ENCODE measurements around the gene PRSS37. TPM values are rescaled to one million over a fixed set of nuclear protein-coding genes. Genes with fewer than 3 reads are reported as not detected.
"Not testable (repeated sequence)": the region's sequence is repeated elsewhere in the genome, so short reads cannot be mapped to it uniquely, and the experiment has no call there.

PRSS37 gene, protein sequence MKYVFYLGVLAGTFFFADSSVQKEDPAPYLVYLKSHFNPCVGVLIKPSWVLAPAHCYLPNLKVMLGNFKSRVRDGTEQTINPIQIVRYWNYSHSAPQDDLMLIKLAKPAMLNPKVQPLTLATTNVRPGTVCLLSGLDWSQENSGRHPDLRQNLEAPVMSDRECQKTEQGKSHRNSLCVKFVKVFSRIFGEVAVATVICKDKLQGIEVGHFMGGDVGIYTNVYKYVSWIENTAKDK
- 1 to 10 TPM in 1 of 5 donors, under 1 TPM in 4; 0.38 to 1.6 (median 0.50) TPM for polyA plus RNA-seq (ENCODE audit: insufficient read depth in 1 of 5, insufficient read length in 5 of 5, low replicate concordance in 1 of 5)
- long read RNA-seq, donor 1: 0 reads
- long read RNA-seq, donor 2: 0 reads
- long read RNA-seq, donor 3: 0 reads
- long read RNA-seq, donor 4: 0 reads
- long read RNA-seq, donor 5: 0 reads
- long read RNA-seq, donor 6: 0 reads
- long read RNA-seq, donor 7: 0 reads
- long read RNA-seq, donor 8: 0 reads

- DNase-seq: no peak
Observed at GRCh38 chr7:141841385-141841784, at the start of gene PRSS37. TSS of gene PRSS37 (minus strand) at chr7:141841485. CDS start at chr7:141841049, 436 bp downstream.

DNA sequence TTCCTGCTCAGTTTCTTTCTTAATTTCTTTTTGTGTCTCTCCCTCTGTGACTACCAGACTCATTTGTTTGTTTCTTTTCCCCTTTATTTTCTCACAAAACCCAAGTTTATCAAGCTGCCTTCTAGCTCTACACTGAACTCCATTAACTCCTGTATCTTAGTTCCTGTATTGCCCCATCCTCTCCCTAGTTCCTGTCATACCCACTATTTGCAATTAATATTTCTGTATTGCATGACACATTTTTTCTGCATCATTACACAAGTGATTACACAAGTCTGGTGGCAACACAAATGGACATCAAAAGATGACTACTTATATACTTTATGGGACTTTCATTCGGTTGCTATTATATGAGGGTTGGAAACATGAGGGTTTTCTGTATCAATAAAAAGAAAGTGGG lies 48.0 kb upstream of the PRSS37 start:
- no peak for DNase-seq

GRCh38 chr7:141884539-141885225 lies 43.4 kb upstream of the PRSS37 start:
- DNase-seq: no peak

- no peak for DNase-seq
Observed at GRCh38 chr7:141880960-141881359, 39.7 kb upstream of the PRSS37 start.

- DNase-seq: no peak
Observed at GRCh38 chr7:141877365-141877764, 36.1 kb upstream of the PRSS37 start.

DNA sequence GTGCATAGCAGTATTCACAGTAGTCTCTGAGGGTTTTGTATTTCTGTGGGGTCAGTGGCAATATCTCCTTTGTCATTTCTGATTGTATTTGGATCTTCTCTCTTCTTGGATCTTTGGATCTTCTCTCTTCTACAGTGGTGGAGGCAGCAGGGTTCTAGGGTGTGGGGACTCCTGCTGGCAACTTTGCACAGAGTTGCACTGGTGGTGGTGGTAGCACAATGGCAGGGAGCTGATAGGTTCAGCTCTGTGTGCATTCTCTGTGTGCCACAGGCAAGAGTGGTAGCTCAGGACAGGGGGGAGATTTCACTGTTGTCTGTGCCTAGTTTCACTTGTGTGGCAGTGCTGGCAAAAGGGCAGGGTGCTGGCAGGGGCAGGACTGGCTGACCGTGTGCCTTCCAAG lies 35.1 kb upstream of the PRSS37 start:
- DNase-seq: no peak

DNA sequence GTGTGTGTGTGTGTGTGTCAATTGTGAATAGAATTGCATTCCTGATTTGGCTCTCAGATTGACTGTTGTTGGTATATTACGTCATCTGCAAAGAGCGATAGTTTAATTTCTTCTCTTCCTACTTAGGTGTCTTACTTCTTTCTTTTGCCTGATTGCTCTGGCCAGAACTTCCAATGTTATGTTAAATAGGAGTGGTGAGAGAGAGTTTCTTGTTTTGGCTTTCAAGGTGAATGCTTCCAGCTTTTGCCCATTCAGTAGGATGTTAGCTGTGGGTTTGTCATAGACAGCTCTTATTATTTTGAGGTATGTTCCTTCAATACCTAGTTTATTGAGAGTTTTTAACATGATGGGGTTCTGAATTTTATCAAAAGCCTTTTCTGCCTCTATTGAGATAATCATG lies 34.2 kb upstream of the PRSS37 start:
- no peak for DNase-seq

DNA sequence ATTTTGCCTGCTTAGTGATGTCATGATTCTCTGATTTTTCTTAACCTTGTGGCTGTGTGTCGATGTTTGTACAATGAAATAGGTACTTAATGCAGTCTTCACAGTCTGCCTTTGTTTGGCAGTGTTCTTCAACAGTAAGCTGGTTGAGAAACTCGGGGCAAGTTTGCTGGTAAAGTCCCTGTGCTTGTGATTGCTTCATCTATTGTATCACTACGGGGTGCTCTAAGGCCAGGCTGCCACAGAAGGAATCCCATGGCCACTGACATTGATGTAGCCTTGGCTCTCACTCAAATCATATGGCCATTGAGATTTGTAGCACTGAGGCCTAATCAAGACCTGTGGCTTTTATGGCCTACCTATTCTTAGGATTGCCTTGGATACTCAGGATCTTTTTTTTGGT lies 33.5 kb upstream of the PRSS37 start:
- no peak for DNase-seq

GRCh38 chr7:141872931-141873330 lies 31.6 kb upstream of the PRSS37 start:
- no peak for DNase-seq

DNA sequence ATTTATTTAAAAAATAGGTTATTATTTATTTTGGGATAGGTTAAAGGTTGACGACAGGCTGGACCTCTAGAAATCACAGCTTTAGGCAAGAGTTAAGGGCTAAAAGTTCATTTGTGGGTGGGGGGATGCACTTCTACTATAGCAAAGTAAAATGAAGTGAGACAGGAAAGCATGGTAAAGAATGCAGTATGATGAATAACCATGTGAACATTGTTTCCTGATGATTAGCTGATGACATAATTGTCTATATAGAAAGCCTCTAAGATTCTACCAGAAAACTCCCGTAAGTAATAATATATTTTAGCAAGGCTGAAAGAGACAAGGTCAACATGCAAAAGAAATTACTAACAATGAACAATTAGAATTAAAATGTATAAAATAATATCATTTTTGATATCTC lies 25.7 kb upstream of the PRSS37 start:
- no peak for DNase-seq

GRCh38 chr7:141864765-141865447 lies 23.6 kb upstream of the PRSS37 start:
- no peak for DNase-seq

DNA sequence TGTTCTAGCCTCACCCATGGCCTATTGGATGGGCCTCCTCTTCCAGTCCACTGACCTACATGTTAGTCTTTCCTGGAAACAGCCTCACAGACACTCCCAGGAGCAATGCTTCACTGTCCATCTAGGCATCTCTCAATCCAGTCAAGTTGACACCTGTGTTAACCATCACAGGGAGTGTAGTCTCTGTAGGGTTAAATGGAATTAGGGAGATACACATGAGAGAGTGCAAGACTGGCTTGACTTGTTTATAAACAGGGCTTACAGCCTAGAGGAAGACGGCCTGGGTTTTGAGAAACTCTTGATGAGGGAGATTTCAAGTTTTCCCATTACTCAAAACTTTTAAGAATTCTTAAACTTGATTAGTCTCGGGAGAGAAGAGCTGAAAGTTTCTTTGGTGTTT lies 18.9 kb upstream of the PRSS37 start:
- DNase-seq: no peak

GRCh38 chr7:141847996-141848395 lies 6.7 kb upstream of the PRSS37 start:
- no peak for DNase-seq

DNA sequence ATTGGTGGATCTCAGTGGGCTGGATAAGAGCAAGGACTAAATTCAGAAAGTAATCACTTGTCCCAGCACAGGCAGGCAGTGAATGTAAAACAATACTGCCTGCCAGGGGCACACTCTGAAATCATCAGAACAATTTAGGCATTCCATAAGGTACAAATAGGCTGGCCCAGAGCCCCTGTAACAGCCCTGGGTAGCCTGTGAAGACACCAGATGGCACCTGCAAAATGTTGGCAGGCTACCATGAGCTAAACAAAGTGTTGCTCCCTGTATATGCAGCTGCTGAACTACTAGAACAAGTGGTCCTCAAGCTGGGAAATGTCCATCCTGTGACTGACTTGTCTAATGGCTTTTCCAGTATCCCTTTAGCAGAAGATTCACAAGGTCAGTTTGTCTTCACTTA lies 3.0 kb upstream of the PRSS37 start:
- DNase-seq: no peak

DNA sequence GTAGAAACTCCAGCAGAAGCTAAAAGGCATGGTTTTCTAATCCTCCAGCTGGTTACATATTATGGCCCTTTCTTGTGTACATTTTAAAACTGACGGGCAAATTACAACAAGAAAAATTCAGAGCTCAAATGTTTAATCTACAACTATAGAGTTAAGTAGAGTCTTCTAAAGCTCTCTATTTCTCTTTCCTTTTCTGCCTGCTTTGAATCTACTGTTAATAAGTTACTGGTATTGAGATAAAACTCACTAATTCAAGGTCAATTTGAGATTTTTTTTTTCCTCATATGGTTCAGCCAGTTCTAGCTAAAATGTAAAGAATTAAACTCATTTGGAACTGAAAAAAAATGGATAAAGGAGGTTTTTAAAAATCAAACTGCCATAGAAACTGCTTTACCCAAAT lies 1.6 kb upstream of the PRSS37 start:
- DNase-seq: no peak

GRCh38 chr7:141840708-141841107 lies 577 bp downstream of the PRSS37 start:
- DNase-seq: no peak

GRCh38 chr7:141839256-141839655 lies 2.0 kb downstream of the PRSS37 start:
- DNase-seq: no peak

GRCh38 chr7:141838581-141838980 lies 2.7 kb downstream of the PRSS37 start:
- no peak for DNase-seq

GRCh38 chr7:141837683-141838082 lies 3.6 kb downstream of the PRSS37 start:
- DNase-seq: no peak

- not testable (repeated sequence) for DNase-seq
Observed at GRCh38 chr7:141822432-141822831, 18.9 kb downstream of the PRSS37 start.

GRCh38 chr7:141820067-141820466 lies 21.2 kb downstream of the PRSS37 start:
- DNase-seq: no peak

DNA sequence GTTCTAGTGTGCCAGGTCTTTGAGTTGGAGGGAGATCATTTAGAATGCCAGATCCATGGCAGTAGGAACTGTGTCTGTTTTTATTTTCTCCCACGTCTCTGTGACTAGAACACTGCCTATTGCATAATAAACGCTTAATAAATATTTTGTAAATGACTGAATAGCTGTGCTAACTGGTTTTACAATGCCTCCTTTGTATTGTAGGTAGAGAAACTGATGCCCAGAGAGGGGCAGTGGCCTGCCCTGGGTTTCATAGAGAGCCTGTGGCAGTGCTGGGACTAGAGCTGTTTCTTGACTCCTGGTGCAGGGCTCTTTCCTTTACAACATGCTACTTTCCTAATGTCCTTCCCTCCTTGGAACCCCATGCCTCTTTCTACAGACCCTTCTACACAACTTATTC lies 48.8 kb downstream of the PRSS37 start:
- DNase-seq: no peak

GRCh38 chr7:141789917-141790316 lies 51.4 kb downstream of the PRSS37 start, which contains the start of gene TAS2R5:
TSS of gene TAS2R5 (plus strand) at chr7:141790217. CDS start at chr7:141790362, 145 bp downstream.
- DNase-seq: no peak

Measured in right lung (tissue), 10 donors.